Measurements from ENCODE around the gene PTPRB.

PTPRB gene

GRCh38 chr12:70627677-70628076 is 9.6 kb downstream of the PTPRB start:
- H3K27me3 ChIP-seq (ENCODE audit: control insufficient read depth, low read length): 0 out of 2 replicates have a peak, but pooled peaks cover 4% of the 10 kb centered on the region
- no peaks in the 10 kb centered on the region for H3K4me1 ChIP-seq (ENCODE audit: control insufficient read depth, low read length)
- H3K27ac ChIP-seq (ENCODE audit: low read depth, low read length): no peak overlapping the region
- TF ChIP-seq, protein P1, sequence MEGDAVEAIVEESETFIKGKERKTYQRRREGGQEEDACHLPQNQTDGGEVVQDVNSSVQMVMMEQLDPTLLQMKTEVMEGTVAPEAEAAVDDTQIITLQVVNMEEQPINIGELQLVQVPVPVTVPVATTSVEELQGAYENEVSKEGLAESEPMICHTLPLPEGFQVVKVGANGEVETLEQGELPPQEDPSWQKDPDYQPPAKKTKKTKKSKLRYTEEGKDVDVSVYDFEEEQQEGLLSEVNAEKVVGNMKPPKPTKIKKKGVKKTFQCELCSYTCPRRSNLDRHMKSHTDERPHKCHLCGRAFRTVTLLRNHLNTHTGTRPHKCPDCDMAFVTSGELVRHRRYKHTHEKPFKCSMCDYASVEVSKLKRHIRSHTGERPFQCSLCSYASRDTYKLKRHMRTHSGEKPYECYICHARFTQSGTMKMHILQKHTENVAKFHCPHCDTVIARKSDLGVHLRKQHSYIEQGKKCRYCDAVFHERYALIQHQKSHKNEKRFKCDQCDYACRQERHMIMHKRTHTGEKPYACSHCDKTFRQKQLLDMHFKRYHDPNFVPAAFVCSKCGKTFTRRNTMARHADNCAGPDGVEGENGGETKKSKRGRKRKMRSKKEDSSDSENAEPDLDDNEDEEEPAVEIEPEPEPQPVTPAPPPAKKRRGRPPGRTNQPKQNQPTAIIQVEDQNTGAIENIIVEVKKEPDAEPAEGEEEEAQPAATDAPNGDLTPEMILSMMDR (IDR thresholded peaks at IDR 0.05; ENCODE audit: low read depth, low read length, poor library complexity, severe bottlenecking): no peak
- no peak for TF ChIP-seq EZH2phosphoT487 (IDR thresholded peaks at IDR 0.05; ENCODE audit: borderline replicate concordance, low read length)
- H3K4me3 ChIP-seq (ENCODE audit: low read length): no peak overlapping the region
- no peaks in the 10 kb centered on the region for H4K20me1 ChIP-seq (ENCODE audit: control insufficient read depth, insufficient read depth, low read depth, low read length)
- H3F3A ChIP-seq (ENCODE audit: control insufficient read depth, insufficient read depth): no peaks in the 10 kb centered on the region
- H3K9me2 ChIP-seq (replicated peaks; ENCODE audit: control insufficient read depth, low read length): no peaks in the 10 kb centered on the region
- no peaks in the 10 kb centered on the region for H3K79me2 ChIP-seq (ENCODE audit: control insufficient read depth, low read length)
- no peaks in the 10 kb centered on the region for H3K9me3 ChIP-seq (ENCODE audit: control insufficient read depth, insufficient read depth, low read length)
- H3K4me2 ChIP-seq (ENCODE audit: low read length): no peak overlapping the region
- H3K36me3 ChIP-seq (ENCODE audit: control insufficient read depth, low read length): no peaks in the 10 kb centered on the region

- Histone ChIP-seq H4K20me1 (ENCODE audit: control insufficient read depth, insufficient read depth, low read depth, low read length) (no peaks in the 10 kb centered on the region), H3K4me3 (ENCODE audit: low read length) (no peak overlapping the region), H3K79me2 (ENCODE audit: control insufficient read depth, low read length) (no peaks in the 10 kb centered on the region), H3K36me3 (ENCODE audit: control insufficient read depth, low read length) (no peaks in the 10 kb centered on the region), H3K9me2 (replicated peaks; ENCODE audit: control insufficient read depth, low read length) (no peaks in the 10 kb centered on the region), H3K27me3 (ENCODE audit: control insufficient read depth, low read length) (0 out of 2 replicates have a peak, but pooled peaks cover 4% of the 10 kb centered on the region), H3K27ac (ENCODE audit: low read depth, low read length) (no peak overlapping the region), H3F3A (ENCODE audit: control insufficient read depth, insufficient read depth) (no peaks in the 10 kb centered on the region), H3K4me1 (ENCODE audit: control insufficient read depth, low read length) (no peaks in the 10 kb centered on the region), H3K9me3 (ENCODE audit: control insufficient read depth, insufficient read depth, low read length) (no peaks in the 10 kb centered on the region), H3K4me2 (ENCODE audit: low read length) (no peak overlapping the region)
- no peak for TF ChIP-seq EZH2phosphoT487 (IDR thresholded peaks at IDR 0.05; ENCODE audit: borderline replicate concordance, low read length)
Observed at GRCh38 chr12:70626180-70626579, 11.0 kb downstream of the PTPRB start.

- H3K9me2 ChIP-seq (replicated peaks; ENCODE audit: control insufficient read depth, low read length): no peaks in the 10 kb centered on the region
- H3K4me2 ChIP-seq (ENCODE audit: low read length): no peak overlapping the region
- no peaks in the 10 kb centered on the region for H3K4me1 ChIP-seq (ENCODE audit: control insufficient read depth, low read length)
- no peak overlapping the region for H3K27ac ChIP-seq (ENCODE audit: low read depth, low read length)
- H3F3A ChIP-seq (ENCODE audit: control insufficient read depth, insufficient read depth): no peaks in the 10 kb centered on the region
- no peaks in the 10 kb centered on the region for H3K79me2 ChIP-seq (ENCODE audit: control insufficient read depth, low read length)
- H4K20me1 ChIP-seq (ENCODE audit: control insufficient read depth, insufficient read depth, low read depth, low read length): no peaks in the 10 kb centered on the region
- H3K9me3 ChIP-seq (ENCODE audit: control insufficient read depth, insufficient read depth, low read length): no peaks in the 10 kb centered on the region
- TF ChIP-seq, protein P1 (IDR thresholded peaks at IDR 0.05; ENCODE audit: low read depth, low read length, poor library complexity, severe bottlenecking): no peak
- no peak for TF ChIP-seq EZH2phosphoT487 (IDR thresholded peaks at IDR 0.05; ENCODE audit: borderline replicate concordance, low read length)
- 0 out of 2 replicates have a peak, but pooled peaks cover 2% of the 10 kb centered on the region for H3K27me3 ChIP-seq (ENCODE audit: control insufficient read depth, low read length)
- H3K4me3 ChIP-seq (ENCODE audit: low read length): no peak overlapping the region
- H3K36me3 ChIP-seq (ENCODE audit: control insufficient read depth, low read length): no peaks in the 10 kb centered on the region
Observed at GRCh38 chr12:70619471-70620152, 17.6 kb downstream of the PTPRB start.

DNA sequence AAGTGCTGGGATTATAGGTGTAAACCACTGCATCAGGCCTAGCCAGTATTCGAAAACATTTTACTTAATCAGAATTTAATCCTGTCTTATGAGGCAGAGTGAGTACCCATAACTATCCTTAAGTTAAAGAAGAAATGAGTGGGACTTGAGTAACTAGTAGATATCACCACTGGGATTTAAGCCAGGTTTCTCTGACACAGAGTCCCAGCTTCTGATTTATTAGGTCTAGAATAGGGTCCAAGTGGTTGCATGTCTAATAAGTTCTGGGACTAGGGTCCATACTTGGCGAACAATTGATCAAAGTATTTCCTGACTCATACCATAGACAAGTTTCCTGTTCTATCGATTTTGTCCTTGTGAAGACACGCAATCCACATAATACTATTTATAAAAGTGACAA is 18.9 kb downstream of the PTPRB start:
- H3K4me2 ChIP-seq (ENCODE audit: low read length): no peak overlapping the region
- no peak overlapping the region for H3K4me3 ChIP-seq (ENCODE audit: low read length)
- H3K27ac ChIP-seq (ENCODE audit: low read depth, low read length): no peak overlapping the region
- no peaks in the 10 kb centered on the region for H3K36me3 ChIP-seq (ENCODE audit: control insufficient read depth, low read length)
- H3K27me3 ChIP-seq (ENCODE audit: control insufficient read depth, low read length): peaks cover 6% of the 10 kb centered on the region; the same call in 1 of the 2 replicates
- no peaks in the 10 kb centered on the region for H3F3A ChIP-seq (ENCODE audit: control insufficient read depth, insufficient read depth)
- H3K9me2 ChIP-seq (replicated peaks; ENCODE audit: control insufficient read depth, low read length): no peaks in the 10 kb centered on the region
- H4K20me1 ChIP-seq (ENCODE audit: control insufficient read depth, insufficient read depth, low read depth, low read length): no peaks in the 10 kb centered on the region
- H3K4me1 ChIP-seq (ENCODE audit: control insufficient read depth, low read length): no peaks in the 10 kb centered on the region
- no peaks in the 10 kb centered on the region for H3K79me2 ChIP-seq (ENCODE audit: control insufficient read depth, low read length)
- H3K9me3 ChIP-seq (ENCODE audit: control insufficient read depth, insufficient read depth, low read length): no peaks in the 10 kb centered on the region
- no peak for TF ChIP-seq EZH2phosphoT487 (IDR thresholded peaks at IDR 0.05; ENCODE audit: borderline replicate concordance, low read length)
- TF ChIP-seq, protein P1 (IDR thresholded peaks at IDR 0.05; ENCODE audit: low read depth, low read length, poor library complexity, severe bottlenecking): no peak

Data from DOHH2 (cell line).